Measurements from ENCODE around the gene HCN2.
A peak's percentile ranks its signal among the peaks of the same experiment; 100 is the strongest.
"Not testable (repeated sequence)": the region's sequence is repeated elsewhere in the genome, so short reads cannot be mapped to it uniquely, and the experiment has no call there.

Gene HCN2

DNA sequence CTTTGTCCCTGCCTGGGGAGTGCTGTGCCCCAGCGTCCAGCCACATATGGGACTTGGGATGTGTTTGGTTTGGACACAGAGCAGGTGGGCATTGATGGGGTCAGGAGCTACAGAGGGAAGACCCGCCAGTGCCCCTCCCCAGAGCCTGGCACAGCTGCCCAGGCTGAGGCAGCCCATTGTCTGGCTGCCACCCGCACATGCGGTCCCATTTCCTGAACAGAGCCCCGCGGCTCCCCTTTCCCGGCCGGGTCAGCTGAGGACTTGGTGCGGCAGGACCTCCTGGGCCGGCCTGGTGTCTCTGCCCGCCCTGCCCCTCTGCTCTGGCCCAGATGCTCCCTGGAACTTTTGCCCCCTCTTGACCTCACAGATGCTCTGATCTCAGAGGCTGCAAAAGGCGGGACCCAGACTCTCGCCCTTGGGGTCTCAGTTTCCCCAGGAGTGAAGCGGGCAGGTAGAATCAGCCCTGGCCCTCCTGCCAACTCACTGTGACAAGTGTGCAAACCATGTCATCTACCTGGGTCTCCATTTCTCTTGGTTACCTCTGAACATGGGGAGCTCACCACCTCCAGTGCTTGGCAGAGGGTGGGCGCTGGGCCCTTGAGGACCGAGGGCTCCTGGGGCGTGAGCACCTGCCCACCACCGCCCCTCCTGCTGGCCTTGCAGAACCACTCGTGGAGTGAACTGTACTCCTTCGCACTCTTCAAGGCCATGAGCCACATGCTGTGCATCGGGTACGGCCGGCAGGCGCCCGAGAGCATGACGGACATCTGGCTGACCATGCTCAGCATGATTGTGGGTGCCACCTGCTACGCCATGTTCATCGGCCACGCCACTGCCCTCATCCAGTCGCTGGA, 17.8 kb downstream of the HCN2 start:
- no peak for DNase-seq

DNA sequence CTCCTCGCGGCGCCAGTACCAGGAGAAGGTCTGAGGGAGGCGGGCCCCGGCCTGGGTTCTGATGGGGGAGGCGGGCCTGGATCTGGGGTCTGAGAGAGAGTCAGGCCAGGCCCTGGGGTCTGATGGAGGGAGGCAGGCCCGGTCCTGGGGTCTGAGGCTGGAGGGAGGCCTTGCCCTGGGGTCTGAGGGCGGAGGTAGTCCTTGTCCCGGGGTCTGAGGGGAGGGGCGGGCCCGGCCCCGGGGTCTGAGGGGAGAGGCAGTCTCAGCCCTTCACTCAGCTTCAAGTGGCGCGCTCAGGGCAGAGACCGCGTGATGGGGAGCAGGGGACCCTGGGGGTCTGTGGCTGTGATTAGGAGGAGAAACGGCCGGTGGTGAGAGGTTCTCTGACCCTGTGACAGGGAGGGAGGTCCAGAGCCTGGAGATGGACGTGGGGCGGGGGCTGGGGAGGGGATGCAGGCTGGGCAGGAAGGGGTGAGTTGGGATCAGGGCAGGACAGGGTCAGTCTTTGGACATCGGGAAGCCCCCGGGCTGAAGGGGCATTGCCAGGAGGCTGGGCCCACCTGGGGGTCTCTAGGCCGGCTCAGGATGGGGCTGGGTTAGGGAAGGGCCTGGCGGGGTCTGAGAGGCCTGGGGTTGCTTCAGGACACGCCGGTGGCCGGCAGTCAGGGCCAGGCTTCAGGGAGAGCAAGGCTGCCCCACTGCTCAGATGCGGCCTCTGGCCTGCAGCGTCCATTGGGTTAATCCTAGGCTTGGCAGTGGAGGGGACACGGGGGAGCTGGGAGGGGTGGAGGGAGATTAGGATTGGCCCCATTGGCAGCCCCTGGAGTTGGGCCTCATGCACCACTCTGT, 18.7 kb downstream of the HCN2 start:
- DNase-seq, result no peak

DNA sequence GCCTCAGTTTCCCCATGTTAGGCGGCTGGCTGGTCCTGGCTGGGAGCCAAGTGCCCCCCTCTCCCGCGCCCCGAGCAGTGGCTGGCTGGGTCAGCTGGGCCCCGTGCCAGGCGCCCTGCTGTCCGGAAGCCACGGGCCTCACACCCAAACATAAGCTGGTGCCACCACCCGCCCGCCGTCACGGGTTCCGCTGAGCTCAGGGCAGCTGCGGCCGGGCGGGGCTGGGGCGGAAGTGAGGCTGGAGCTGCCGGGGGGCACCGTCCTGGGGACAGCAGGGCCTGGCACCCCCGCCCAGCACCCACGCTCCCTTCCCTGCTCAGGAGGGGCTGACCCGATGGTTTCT, 19.3 kb downstream of the HCN2 start:
- DNase-seq, result no peak

GRCh38 chr19:610071-610800, 20.6 kb downstream of the HCN2 start:
- DNase-seq, result no peak

DNA sequence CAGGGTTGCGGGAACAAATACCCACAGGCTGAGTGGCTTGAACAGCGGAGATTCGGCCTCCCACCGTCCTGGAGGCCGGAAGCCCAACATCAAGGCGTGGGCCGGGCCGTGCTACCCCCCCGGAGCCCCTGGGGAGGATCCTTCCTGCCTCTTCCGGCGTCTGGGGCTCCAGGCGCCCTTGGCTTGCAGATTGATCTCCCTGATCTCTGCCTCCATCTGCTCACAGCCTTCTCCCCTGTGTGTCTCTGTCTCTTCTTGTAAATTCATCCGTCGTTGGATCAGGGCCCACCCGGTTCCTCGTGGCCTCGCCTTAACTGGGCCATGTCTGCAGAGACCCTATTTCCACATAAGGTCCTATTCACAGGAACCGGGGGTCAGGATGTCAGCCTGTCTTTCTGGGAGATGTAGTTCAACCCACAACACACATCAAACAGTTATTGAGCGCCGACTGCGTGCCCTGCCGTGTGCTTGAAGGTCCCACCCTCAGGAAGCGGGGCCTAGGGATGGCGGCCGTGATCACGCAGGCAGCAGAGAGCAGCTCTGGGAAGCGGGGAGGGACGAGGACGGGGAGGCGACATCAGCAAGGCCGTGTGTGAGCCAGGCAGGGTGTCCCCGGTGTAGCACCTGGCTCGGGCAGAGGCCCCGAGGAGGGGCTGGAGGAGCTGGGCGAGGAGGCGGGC, 21.3 kb downstream of the HCN2 start:
- DNase-seq, result peak; percentile 15

DNA sequence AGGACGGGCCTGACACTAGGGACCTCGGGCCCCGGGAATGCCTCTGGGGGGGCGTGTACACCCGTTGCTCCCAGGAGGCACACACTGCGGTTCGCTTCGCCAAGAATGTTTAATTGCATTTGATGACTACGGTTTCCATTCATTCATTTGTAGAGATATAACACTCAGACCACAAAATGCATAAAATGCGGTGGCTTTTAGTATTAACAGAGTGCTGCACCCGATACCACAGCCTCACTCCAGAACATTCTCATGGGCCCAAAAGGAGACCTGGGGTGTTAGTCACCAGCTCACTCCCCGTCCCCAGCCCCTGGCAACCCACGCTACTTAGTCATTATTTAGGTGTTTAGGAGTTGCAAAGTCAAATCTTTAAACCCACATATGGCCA, 21.8 kb downstream of the HCN2 start:
- DNase-seq, result peak; percentile 55

DNA sequence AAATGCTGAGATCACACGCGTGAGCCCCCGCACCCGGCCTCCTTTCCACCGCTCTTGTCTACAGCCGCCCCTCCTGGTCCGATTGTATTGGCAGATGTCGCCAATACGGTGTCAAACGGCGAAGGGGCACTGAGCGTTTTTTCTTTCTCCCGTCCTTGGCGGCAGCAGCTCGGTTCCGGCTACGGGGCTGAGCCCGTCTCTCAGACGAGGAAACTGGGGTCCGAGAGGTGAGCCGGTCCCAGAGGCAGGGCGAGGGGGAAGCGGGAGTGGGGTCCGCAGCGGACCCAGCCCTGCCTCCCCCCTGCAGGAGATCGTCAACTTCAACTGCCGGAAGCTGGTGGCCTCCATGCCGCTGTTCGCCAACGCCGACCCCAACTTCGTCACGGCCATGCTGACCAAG, 23.3 kb downstream of the HCN2 start:
- no peak for DNase-seq

DNA sequence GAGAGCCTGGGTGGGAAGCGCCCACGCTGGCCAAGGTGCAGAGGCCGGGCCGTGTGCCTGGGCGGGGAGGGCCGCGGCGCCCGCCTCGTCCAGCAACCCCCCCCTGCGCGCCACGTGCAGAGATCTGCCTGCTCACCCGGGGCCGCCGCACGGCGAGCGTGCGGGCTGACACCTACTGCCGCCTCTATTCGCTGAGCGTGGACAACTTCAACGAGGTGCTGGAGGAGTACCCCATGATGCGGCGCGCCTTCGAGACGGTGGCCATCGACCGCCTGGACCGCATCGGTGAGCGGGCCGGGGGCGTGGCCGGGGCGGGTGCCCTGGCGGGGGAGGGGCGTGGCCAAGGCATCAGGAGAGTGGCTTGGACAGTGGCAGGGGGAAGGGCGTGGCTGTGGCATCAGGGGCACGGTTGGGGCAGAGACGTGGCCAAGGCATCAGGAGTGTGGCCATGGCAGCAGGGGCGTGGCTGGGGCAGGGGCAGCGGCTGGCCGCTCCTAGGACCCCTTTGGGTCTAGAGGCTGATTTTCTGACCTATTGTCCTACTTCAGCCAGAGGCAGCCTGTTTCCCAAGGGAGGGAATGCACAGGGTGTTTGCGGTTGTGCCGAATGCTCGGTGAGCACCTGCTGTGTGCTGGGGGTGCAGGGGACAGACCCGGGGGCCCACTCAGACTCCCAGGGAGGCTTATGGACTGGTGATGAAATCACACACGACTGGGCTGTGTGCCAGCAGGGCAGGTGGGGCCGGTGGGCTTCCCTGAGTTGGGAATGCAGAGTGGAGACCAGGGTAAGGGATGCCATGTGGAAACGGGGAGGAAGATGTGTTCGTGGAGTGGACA, 24.3 kb downstream of the HCN2 start:
- no peak for DNase-seq

DNA sequence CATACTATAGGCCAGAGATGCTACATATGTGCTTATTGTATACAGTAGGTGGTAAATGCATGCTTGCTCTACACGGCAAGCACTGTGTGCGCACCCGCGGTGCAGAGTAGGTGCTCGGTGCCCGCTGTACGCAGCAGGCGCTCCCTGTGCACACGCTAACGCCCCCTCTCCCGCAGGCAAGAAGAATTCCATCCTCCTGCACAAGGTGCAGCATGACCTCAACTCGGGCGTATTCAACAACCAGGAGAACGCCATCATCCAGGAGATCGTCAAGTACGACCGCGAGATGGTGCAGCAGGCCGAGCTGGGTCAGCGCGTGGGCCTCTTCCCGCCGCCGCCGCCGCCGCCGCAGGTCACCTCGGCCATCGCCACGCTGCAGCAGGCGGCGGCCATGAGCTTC, 25.9 kb downstream of the HCN2 start:
- DNase-seq, result no peak

- DNase-seq, result no peak
These were observed 26.5 kb downstream of the HCN2 start for GRCh38 chr19:616062-616700.

- no peak for DNase-seq
These were observed 27.3 kb downstream of the HCN2 start for GRCh38 chr19:616747-617526.

- no peak for DNase-seq
These were observed 28.0 kb downstream of the HCN2 start for GRCh38 chr19:617551-618246.

- no peak for DNase-seq
These were observed 28.6 kb downstream of the HCN2 start for GRCh38 chr19:618247-618619.

- DNase-seq, result no peak
These were observed 29.1 kb downstream of the HCN2 start for GRCh38 chr19:618674-619285.

DNA sequence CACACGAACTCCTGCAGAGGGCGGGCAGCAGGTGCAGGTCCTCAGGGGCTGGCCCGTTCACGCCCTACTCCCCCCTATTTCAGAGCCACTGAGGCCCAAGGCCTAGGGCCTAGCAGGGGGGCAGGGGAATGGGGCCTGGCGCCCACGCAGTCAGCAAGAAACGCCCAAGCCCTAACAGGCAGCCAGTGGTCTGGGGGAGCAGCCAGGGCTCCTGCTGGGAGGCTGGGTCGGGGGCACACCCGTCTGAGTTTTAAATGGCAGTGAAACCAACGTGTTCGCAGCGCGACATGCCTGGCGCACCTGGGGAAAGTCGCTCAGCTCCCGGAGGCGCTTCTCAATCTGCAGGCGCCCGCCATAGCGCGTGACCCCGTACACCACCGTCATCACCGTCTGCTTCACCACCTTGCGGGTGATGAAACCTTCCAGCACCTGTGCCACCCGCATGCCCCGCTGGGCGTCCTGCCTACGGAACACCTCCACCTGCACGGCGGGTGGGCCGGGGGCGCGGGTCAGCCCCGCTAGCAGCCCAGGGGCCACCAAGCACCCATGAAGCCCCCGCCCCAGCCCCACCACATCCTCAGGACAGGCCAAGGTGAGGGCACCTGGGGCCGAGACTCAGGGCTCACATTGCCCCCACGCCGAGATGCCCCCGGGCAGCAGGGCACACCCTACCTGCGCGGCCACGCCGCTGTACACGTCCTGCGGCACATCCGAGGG, 29.8 kb downstream of the HCN2 start:
- DNase-seq, result no peak

DNA sequence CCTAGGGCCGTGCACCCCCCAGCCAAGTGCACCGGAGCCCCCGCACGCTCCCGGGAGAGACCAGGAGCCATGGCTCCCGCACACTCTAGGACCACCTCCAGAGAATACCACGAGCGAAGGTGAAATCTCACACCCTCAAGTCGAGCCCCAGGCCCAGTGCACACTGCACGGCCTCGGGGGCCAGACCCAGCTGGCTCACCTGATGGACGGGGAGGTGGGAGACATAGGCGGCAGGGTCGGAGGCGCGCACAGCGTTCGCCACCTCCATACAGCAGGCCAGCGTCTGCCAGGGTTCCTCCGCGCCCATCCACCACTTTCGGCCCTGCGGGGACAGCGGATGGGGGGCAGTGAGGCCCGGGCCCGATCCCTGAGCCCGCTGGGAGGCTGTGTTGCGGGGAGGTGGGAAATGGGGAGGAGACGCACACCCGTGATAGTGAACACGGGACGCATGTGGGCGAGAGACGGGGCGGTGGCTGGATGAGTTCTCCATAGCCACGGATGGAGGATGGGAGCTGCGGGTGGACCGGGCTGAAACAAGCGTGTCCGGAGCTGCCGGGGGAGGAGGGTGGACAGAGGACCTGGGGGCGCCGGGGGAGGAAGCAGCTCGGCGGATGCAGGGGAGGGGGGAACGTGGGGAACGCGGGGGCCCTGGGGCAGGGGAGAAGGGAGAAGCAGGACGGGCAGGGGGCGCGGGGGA, 30.6 kb downstream of the HCN2 start:
- DNase-seq, result no peak

DNA sequence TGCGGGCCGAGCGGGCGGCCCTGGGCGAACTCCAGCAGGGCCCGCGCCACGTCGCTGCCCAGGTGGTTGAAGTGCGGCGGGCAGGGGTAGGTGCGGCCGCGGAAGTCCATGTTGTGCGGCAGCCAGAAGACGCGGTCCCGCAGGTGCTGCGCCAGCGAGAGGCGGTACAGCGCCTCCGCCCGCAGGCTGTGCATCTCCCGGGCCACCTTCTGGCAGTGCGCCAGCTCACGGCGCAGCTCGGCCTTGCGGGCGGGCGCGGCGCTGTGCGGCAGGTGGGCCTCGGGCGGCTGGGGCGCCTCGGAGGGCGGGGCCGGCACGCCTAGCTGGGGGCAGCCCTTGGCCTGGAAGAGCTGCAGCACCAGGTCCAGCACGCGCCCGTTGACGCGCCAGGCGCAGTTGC, 31.5 kb downstream of the HCN2 start:
- DNase-seq, result not testable (repeated sequence)

DNA sequence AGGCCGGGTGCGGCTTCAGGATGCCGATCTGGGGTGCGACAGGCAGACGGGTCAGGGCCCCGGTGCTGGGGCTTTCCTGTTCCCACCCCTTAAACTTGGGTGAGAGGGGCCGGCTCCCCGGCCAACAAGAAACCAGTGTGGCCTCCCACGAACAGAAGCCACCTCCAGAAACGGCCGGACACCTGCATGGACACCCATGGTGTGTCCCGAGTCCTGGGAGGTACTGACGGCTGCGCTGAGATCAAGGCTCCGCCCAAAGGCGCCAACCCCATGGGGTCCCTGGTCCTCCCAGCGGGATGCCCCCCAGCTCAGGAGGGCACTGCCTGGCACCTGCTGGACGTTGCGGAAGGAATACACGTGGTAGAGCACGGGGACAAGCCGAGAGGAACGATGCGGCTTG, 32.1 kb downstream of the HCN2 start:
- DNase-seq, result no peak
